ENCODE data around the gene FXYD5.

Gene FXYD5

GRCh38 chr19:35144259-35144599 lies 10.3 kb upstream of the FXYD5 start (continued):
- TF ChIP-seq POU6F1 (CRISPR knock-in tag; IDR thresholded peaks at IDR 0.05; ENCODE audit: borderline replicate concordance, low read depth) = no peak
- TF ChIP-seq CREB5 (CRISPR knock-in tag; IDR thresholded peaks at IDR 0.05; ENCODE audit: low read depth) = no peak
- TF ChIP-seq RARB (CRISPR knock-in tag; IDR thresholded peaks at IDR 0.05) = no peak
- no peak for TF ChIP-seq SNAI2 (CRISPR knock-in tag; IDR thresholded peaks at IDR 0.05)

GRCh38 chr19:35144600-35145436 lies 9.7 kb upstream of the FXYD5 start:
- ATAC-seq = no peak
- TF ChIP-seq ZNF8 (CRISPR knock-in tag; IDR thresholded peaks at IDR 0.05) (no peak), GLIS3 (CRISPR knock-in tag; IDR thresholded peaks at IDR 0.05) (no peak), POU6F1 (CRISPR knock-in tag; IDR thresholded peaks at IDR 0.05; ENCODE audit: borderline replicate concordance, low read depth) (no peak), ISL1 (CRISPR knock-in tag; IDR thresholded peaks at IDR 0.05) (no peak), OSR1 (CRISPR knock-in tag; IDR thresholded peaks at IDR 0.05) (no peak), ARNTL (CRISPR knock-in tag; IDR thresholded peaks at IDR 0.05; ENCODE audit: borderline replicate concordance, low read depth) (no peak), ZNF565 (CRISPR knock-in tag; conservative IDR thresholded peaks at IDR 0.05; ENCODE audit: low read depth) (no peak), CSDC2 (CRISPR knock-in tag; IDR thresholded peaks at IDR 0.05) (no peak), RARB (CRISPR knock-in tag; IDR thresholded peaks at IDR 0.05) (no peak), PPARA (CRISPR knock-in tag; IDR thresholded peaks at IDR 0.05; ENCODE audit: borderline replicate concordance) (no peak), ZNF70 (CRISPR knock-in tag; IDR thresholded peaks at IDR 0.05) (no peak), TSHZ2 (CRISPR knock-in tag; IDR thresholded peaks at IDR 0.05) (no peak), ZFP3 (CRISPR knock-in tag; IDR thresholded peaks at IDR 0.05) (no peak), BACH2 (CRISPR knock-in tag; IDR thresholded peaks at IDR 0.05; ENCODE audit: borderline replicate concordance) (no peak), SNAI2 (CRISPR knock-in tag; IDR thresholded peaks at IDR 0.05) (no peak), PATZ1 (CRISPR knock-in tag; IDR thresholded peaks at IDR 0.05; ENCODE audit: borderline replicate concordance) (no peak), CSRNP3 (CRISPR knock-in tag; IDR thresholded peaks at IDR 0.05) (no peak), TCF4 (CRISPR knock-in tag; IDR thresholded peaks at IDR 0.05; ENCODE audit: borderline replicate concordance) (no peak), TOX (CRISPR knock-in tag; IDR thresholded peaks at IDR 0.05; ENCODE audit: borderline replicate concordance) (no peak)

Data from SK-N-SH treated with all-trans-retinoic acid at 6 μM for 48 hours (cell line).